Measurements from ENCODE around the gene WDR90.

The WDR90 gene

DNA sequence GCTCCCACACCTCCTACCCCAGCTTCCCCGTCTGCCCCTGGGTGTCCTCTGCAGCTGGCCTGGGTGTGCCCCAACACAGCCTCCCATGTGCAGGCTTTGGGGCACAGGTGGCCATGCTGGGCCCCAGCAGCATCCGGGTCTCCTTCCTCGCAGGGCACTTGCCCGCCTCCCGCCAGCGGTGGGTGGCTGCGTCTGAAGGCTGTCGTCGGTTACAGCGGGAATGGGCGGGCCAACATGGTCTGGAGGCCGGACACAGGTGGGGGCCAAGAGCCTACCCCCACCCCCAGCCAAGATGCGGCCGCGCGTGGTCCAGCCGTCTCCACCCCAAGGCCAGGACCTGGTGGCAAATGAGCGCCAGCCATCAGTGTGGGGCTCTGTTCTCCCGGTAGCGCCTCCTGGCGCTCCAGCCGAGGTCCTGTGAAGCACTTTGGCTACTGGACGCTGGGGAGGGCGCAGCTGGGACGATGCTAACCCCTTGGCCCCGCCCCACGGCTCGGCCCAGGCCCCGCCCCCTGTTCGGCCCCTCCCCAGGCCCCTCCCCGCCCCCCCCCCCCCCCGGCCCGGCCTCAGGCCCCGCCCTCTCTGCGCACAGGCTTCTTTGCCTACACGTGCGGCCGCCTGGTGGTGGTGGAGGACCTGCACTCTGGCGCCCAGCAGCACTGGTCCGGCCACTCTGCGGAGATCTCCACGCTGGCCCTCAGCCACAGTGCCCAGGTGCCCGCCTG is 11.5 kb downstream of the WDR90 start:
- DNase-seq (ENCODE audit: low read depth): no peak

- DNase-seq (ENCODE audit: low read depth): no peak
Observed at GRCh38 chr16:661184-661821, 12.1 kb downstream of the WDR90 start.

DNA sequence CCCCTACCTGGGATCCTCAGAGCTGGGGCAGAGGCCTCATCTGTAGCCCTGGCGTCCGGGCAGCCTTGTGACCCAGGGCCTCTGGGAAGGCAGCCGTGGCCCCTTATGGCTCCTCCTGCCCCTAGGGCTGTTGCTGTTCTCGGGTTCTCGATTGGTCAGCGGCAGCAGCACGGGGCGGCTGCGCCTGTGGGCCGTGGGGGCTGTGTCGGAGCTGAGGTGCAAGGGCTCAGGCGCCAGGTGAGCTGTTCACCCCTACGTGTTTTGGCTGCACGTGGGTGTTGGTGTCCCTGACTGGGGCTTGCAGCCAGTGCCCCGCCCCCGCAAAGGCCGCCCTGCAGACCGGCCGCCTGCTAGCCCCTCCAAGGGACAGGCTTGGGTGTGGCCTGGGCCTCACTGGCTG is 12.9 kb downstream of the WDR90 start:
- no peak for DNase-seq (ENCODE audit: low read depth)

DNA sequence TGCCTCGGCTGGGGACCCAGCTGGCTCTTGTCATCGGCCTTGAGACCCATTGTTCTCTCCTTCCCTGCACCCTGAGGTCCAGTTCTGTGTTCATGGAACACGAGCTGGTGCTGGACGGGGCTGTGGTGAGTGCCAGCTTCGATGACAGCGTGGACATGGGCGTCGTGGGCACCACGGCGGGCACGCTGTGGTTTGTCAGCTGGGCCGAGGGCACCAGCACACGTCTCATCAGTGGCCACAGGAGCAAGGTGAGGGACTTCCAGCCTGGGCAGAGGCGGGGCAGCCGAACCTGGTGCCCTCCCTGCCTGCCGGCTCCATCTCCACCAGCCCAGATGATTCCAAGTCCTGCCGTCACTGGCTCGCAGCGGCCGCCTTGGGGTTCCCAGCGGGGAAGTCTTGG is 13.4 kb downstream of the WDR90 start:
- DNase-seq (ENCODE audit: low read depth): no peak

DNA sequence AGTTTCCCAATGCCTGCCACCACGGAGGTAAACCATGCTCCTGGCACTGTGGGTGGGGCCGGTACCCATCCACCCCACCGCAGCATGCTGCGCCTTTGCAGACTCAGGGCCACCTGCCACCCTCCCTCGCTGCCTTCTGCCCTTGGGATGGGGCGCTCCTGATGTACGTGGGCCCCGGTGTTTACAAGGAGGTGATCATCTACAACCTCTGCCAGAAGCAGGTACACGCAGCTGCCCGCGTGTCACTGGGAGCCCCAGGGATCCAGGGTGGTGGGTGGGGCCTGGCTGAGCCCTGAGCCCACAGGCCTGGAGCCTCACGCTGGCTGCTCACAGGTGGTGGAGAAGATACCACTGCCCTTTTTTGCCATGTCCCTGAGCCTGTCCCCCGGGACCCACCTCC is 17.4 kb downstream of the WDR90 start:
- no peak for DNase-seq (ENCODE audit: low read depth)

GRCh38 chr16:667113-667779 is 18.1 kb downstream of the WDR90 start:
- DNase-seq (ENCODE audit: low read depth): no peak

DNA sequence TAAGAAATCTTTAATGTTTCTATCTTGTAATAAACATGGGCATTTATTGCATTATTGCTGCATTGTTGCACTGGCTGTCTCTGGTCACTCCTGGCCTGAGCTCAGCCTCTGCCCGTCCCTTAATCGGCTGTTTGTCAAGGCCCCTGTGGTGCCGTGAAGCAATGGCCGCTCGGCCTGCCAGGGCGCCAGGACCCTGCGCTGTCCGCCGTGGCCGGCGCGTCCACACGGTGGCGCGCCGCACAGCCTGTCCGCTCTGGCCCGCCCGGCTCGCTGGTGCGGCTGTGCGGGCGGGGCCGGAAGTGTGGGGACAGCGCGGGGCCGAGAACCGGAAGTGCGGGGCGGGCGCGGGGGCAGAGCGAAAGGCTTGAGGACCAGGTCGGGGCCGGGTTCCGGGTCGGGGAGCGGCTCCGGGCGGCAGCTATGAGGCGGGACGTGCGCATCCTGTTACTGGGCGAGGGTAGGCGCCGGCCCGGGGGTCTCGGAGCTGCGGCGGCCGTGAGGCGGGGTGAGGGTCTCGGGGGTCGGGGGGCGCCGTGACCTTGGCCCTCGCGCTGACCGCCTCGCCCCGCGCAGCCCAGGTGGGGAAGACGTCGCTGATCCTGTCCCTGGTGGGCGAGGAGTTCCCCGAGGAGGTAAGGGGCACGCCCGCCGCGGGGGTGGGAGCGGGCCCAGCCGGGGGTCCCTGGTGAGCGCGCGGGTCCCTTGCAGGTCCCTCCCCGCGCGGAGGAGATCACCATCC is 18.8 kb downstream of the WDR90 start, which contains the start of gene RHOT2:
RHOT2 (plus strand) TSS at position 353 of the 739 bp plus-strand sequence; CDS start at position 421, 68 bp downstream.
- peak; percentile 90 for DNase-seq (ENCODE audit: low read depth)

DNA sequence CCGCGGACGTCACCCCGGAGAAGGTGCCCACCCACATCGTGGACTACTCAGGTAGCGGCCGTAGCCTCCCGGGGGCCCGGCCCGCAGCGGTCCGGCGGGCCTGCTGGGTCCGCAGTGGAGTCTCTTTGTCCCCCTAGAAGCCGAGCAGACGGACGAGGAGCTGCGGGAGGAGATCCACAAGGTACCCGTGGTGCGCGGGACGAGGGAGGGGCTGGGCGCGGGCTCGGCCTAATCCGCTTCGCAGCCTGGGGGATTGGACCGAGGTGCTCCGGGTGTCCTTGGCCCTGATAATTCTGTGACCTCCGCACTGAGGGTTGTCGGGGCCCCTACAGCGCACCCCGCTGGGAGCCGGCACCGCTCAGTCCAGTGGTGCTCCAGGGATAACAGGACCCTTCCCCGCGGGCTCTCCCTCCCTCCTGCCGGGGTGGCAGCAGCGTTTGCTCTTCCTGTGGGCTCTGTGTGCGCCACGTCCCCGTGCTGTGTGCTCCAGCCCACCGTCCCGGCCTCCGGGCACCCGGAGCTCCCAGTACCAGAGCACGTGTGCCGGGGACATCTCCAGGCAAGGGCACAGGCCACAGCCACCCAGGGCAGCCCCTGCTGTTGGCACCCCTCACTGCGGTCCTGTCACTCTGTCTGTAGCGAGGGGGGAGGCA is 19.5 kb downstream of the WDR90 start:
- no peak for DNase-seq (ENCODE audit: low read depth)

- DNase-seq (ENCODE audit: low read depth): no peak
Observed at GRCh38 chr16:669666-670065, 20.5 kb downstream of the WDR90 start.

DNA sequence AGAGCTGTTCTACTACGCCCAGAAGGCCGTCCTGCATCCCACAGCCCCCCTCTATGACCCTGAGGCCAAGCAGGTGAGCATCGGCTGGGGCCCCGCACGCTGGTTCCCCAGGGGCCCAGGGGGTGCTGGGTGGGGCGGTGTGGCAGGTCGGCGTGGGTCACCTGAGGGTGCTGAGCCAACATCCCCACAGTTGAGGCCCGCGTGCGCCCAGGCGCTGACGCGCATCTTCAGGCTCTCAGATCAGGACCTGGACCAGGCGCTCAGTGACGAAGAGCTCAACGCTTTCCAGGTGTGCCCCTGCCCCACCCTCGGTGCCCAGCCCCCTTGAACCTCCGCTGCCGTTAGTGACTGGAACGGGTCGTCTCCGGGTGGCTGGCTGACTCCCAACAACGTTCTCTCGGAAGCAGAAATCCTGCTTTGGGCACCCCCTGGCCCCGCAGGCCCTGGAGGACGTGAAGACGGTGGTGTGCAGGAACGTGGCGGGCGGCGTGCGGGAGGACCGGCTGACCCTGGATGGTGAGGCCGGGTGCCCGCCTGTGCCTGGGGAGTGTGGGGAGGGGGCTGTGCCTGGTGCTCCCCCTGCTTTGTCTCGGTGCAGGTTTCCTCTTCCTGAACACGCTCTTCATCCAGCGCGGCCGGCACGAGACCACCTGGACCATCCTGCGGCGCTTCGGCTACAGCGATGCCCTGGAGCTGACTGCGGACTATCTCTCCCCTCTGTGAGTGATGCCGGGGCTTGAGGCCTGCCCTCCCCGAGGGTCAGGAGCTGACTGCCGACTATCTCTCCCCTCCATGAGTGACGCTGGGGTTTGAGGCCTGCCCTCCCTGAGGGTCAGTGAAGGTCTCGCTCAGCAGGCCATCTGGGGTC is 21.6 kb downstream of the WDR90 start:
- DNase-seq (ENCODE audit: low read depth): no peak

GRCh38 chr16:671353-672131 is 22.4 kb downstream of the WDR90 start:
- DNase-seq (ENCODE audit: low read depth): no peak

- no peak for DNase-seq (ENCODE audit: low read depth)
Observed at GRCh38 chr16:672371-672770, 23.2 kb downstream of the WDR90 start.

GRCh38 chr16:672851-673250 is 23.7 kb downstream of the WDR90 start:
- no peak for DNase-seq (ENCODE audit: low read depth)

GRCh38 chr16:673399-673991 is 24.3 kb downstream of the WDR90 start:
- no peak for DNase-seq (ENCODE audit: low read depth)

DNA sequence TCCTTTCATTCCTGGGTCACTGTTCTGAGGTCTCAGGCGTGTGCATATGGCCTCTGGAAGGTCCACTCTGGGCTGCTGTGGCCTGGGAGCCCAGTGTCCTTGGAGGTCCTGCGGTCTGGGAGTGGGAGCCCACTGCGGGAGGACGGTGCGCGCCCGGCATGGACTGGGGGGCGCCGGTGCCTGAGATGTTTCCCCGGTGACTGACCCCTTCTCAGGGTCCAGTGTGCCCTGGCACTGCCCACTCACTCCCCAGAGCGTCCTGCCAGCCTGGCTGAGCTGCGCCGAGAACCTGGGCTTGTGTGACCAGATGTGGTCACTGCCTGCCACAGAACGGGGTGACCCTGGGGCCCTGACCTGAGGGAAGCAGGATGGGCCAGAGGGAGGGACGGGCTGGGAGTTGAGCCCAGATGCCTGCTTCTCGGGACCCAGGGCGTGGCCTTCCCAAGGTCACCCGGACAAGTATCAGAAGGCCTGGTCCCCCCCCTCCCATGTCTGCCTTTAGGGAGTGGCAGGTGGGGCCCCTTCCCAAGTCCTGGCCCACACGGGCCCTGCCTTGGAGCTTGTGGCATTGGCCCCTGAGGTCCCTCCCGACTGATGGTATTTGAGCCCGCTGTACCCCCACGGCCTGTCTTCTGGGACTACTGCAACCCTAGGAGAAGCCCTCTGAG is 25.2 kb downstream of the WDR90 start:
- DNase-seq (ENCODE audit: low read depth): no peak

DNA sequence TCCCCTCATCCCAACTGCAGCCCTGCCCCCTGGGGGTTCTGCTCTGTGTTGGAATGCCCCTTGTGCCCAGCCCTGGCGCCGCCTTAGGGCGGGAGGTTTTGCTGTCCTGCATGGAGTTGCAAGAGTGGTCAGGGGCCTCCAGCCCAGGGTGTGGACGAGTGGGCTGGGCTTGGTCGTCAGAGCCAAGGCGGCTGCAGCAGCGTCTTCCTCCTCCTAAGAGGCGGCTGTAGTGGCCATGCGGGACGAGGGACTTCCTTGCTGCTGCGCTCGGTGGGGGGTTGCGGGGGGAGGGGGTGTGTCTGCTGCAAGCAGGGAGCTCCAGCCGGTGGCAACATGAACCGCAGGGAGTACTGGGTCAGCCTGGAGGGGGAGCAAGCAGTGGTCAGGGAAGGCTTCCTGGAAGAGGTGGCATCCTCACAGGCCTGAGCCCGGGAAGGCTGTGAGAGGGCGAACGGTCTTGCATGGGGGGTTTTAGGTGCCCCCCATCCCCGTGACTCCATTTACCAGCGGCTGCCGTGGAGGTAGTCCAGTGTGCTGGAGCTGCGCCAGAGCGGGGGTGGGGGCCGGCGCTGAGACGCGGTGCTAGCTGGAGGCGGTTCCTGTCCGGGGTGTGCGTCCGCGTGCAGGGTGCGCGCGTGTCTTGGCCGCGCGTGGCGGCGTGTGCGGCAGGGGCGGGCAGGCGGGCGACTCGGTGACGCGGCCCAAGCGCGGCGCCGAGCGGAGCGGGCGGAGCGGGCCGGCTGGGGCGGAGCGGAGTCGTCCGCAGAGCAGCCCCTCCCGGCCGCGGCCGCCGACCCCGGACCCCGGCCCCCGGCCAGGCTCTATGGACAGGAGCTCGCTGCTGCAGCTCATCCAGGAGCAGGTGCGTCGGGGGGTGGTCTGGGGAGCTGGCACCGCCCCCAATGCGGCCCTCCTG is 26.1 kb downstream of the WDR90 start, which contains the start of gene RHBDL1:
RHBDL1 (plus strand) TSS at position 704 of the 916 bp plus-strand sequence; CDS start at position 824, 120 bp downstream.
- DNase-seq (ENCODE audit: low read depth): no peak

GRCh38 chr16:675884-676564 is 26.9 kb downstream of the WDR90 start:
- DNase-seq (ENCODE audit: low read depth): no peak

GRCh38 chr16:676565-676902 is 27.4 kb downstream of the WDR90 start:
- no peak for DNase-seq (ENCODE audit: low read depth)

Data from activated T-cell treated with anti-CD3 and anti-CD28 coated beads for 24 hours (primary cell).